GM23248 (cell line): ENCODE results near the gene CRK.
"Not testable (repeated sequence)": the region's sequence is repeated elsewhere in the genome, so short reads cannot be mapped to it uniquely, and the experiment has no call there.

Experiments
- EZH2 ChIP-seq: fragments of 200-600 bp; sonication (generic); IDR thresholded peaks from 2 replicates; pipeline ENCODE4 v1.6.1; 2018; ENCODE audit warnings: antibody characterized with exemption, mild to moderate bottlenecking; ENCODE audit not compliant: insufficient read depth, poor library complexity, severe bottlenecking
- EZH2phosphoT487 ChIP-seq: fragments of 200-600 bp; sonication (generic); IDR thresholded peaks from 2 replicates; pipeline ENCODE4 v1.6.1; 2018; ENCODE audit warnings: antibody characterized with exemption, moderate library complexity, mild to moderate bottlenecking, low read depth; ENCODE audit not compliant: insufficient read depth

DNA sequence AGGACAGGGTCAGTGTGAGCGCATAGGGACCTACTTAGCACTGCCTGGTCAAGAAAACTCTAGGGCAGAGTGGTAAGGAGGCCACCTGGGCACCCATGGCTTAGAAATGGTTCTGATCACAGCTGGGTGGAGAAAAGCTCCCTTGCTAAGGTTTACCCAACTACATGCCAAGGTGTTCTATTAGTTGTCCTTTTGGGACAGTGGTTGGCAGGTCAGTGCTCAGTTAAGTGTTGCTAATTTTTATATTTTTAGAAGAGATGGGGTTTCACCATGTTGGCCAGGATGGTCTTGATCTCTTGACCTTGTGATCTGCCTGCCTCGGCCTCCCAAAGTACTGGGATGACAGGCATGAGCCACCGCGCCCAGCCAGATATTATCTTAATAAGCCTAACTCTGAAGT, 10.3 kb downstream of the CRK start:
- TF ChIP-seq EZH2, EZH2phosphoT487: not testable (repeated sequence)
